HG03095 (cell line): ENCODE measurements around the gene MAPK14.

Experiments used
- ATAC-seq: cut with Tn5 transposase; IDR thresholded peaks from one replicate; pipeline ENCODE4 v1.9.1; 2021; ENCODE audit warnings: moderate library complexity; ENCODE audit not compliant: unreplicated experiment

MAPK14 gene

DNA sequence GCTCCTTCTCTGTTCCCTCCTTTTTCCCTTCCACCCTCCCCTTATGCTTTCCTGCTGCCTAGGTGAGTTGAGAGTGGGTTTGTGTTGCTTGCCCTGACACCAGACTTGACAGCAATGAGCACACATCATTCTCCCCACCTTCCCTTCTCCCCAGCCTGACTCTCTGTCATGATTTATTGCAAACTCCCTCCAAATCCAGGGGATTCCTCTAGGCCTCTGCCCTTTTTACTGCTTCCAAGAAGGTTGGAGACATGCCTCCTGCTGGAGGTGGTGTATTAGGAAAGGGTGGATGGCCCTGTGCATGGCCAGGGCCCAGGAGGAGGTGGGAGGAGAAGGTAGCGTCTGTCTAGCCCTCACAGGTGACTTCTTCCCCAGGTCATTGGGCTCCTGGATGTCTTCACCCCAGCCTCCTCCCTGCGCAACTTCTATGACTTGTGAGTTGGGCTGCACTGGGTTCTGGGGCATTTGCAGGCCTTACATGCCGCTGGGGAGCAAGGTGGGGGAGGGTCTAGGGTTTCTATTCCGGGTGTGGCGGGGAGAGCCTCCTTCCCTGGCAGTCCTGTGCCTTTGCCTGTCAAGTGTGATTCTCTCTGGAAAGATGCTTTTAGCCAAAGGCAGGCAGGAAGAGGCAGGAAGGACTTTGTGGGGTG, 104.8 kb downstream of the MAPK14 start:
- no peak for ATAC-seq

DNA sequence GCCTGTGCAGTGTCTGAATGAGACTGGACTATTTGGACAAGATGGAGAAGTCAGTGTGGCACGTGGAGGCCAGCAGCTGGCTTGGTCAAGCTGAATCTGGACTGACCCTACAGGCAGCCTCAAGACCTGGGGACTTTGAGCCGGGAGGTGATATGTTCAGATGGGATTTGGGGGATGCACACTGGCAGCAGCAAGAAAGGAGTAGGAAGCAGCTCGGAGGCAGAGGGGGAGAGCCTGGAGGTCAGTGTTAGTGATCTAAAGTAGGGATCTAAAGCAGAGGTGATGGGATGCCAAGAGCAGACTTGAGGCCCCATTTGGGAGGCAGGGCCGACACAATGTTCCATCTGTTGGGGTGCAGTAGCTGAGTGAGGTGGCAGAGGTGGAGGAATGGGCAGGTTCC, 105.5 kb downstream of the MAPK14 start:
- ATAC-seq: no peak

DNA sequence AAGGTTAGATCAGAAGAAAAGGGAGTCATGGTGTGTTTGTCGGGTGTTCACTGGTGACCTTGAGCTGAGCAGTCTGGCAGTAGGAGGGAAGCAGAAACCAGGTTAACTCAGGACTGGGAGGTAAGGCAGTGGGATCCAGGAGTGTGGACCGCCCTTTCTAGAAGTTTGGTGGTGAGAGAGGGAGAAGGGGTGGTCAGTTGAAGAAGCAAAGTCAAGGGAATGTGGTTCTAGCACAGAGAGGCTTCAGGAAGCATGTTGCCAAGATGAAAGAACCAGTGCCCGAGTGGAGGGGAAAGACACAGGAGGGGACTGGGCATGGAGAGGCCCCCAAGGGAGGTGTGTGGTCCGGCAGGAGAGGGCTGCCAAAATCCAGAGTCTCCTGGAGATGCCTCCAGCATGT, 106.3 kb downstream of the MAPK14 start:
- ATAC-seq: no peak

DNA sequence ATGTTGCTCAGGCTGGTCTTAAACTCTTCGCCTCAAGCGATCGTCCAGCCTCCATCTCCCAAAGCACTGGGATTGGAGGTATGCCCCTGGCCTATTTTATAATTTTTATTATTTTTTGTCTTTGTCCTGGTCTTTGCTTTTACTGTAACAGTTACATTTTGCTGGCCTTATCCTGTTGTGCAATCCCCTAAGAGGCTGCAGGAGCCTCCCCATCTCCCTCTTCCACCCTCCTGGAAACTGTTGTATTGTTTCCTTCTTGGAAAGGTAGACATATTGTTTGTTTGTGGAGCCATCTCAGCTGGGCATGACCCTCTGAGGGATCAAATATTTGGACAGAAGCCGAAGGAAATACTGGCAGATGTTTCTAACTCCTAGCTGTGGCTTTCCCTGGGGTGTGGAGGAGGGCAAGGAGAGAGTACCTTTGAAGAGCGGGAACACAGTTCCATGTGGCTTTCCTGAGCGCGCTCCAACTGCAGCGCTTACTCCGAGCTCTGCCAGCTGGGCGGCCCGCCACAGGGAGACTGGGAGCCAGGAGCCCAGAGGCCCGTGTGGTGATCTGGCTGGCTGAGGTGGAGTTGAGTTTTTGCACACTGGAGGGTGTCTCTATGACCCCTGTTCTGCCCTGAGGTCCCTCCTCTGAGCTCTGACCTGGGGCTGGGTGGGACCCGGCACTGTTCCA, 107.6 kb downstream of the MAPK14 start:
- no peak for ATAC-seq

DNA sequence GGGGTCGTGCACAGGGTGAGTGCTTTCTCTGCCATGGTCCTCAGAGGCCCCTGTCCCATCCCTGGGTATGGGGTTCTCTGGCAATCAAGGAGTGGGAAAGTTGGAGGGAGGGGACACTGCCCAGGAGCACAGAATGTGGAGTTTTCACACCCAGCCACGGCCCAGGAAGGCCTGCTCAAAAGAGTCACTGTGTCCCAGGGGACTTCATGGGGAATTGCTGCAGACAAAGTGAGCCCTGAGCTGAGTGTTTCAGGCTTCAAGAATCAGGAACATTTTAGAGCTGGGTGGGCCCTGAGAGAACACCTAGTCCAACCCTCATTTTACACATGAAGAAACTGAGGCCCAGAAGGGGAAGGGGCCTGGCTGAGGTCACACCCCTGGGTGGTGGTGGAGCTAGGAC, 108.4 kb downstream of the MAPK14 start:
- no peak for ATAC-seq

DNA sequence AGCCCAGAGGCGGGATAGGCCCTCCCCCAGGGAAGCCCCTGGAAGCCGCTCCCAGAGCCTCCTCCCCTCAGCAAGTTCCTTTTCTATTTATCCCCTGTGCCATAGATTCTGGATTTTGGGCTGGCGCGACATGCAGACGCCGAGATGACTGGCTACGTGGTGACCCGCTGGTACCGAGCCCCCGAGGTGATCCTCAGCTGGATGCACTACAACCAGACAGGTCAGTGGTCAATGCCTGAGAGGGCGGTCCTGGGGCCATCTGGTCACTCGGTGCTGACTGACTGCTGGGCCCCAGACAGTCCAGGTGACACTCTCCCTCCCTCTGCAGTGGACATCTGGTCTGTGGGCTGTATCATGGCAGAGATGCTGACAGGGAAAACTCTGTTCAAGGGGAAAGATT, 108.9 kb downstream of the MAPK14 start:
- ATAC-seq: no peak

DNA sequence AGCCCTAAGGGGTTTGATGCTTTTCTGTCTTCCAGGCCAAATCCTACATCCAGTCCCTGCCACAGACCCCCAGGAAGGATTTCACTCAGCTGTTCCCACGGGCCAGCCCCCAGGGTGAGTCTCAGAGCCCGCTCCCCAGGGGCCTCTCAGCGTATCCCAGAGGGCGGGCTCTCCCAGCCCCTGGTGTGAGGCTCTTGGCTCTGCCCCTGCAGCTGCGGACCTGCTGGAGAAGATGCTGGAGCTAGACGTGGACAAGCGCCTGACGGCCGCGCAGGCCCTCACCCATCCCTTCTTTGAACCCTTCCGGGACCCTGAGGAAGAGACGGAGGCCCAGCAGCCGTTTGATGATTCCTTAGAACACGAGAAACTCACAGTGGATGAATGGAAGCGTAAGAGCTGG, 111.1 kb downstream of the MAPK14 start:
- no peak for ATAC-seq

DNA sequence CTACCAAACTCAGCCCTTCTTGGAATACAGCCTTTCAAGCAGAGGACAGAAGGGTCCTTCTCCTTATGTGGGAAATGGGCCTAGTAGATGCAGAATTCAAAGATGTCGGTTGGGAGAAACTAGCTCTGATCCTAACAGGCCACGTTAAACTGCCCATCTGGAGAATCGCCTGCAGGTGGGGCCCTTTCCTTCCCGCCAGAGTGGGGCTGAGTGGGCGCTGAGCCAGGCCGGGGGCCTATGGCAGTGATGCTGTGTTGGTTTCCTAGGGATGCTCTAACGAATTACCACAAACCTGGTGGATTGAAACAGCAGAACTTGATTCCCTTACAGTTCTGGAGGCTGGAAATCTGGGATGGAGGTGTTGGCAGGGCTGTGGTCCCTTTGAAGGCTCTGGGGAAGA, 111.8 kb downstream of the MAPK14 start:
- ATAC-seq: no peak

DNA sequence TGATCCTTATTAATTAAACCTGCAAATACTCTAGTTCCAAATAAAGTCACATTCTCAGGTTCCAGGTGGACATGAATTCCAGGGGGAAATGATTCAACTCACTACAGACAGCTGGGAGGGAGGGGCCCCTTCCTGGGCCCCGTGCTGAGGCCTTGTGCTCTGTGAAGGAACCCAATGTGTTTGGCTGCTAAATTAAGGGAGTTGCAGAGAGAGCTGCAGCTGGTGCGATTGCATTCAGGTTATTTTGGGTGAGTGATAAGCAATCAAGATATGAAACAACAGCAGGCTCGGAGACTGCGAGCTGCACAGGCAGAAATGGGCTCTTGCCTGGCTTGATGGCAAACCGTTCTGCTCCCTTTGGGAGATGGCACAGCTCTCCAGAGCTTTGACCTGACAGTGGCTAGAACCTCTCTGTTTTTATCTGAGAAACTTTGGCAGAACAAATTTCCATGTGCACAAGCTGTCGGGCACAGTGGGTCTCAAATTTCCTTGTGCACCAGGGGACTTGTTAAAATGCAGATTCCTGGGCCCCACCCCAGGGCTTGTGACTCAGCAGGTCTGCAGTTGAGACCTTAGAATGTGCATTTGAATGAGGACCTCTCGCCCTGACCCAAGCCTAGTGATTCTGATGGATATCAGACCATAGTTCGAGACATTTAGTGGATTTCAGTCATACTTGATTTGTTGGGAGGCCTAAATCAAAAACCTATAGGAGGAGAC, 112.5 kb downstream of the MAPK14 start:
- ATAC-seq: no peak

DNA sequence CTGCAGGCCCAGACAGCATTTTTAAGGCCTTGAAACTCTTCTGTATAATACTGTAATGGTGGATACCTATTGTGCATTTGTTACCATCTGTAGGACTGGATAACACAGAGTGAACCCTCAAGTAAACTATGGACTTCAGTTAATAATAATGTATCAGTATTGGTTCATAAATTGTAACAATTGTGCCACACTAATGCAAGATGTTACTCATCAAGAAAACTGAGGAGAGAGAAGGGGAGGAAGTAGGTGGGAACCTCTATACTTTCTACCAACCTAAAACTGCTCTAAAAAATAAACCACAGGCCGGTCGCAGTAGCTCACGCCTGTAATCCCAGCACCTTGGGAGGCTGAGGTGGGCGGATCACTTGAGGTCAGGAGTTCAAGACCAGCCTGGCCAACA, 113.5 kb downstream of the MAPK14 start:
- no peak for ATAC-seq

DNA sequence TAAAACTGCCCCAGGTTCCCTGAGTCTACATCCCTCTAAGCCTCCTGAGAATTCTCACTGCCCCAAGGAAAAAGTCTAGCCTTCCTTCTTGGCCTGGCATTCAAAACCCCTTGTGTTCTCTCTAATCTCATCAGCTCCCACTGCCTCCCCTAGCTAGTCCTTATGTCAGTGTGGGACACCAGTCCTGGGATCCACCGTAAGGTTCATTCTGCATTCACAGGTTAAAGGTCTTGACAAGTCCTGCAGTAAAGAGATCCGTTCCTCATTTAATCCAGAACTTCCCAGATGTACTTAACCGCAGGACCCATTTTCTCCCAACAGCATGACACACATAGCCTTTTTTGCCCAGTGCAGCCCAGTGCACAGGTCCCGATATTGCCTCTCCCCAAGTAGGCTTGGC, 114.4 kb downstream of the MAPK14 start:
- no peak for ATAC-seq

DNA sequence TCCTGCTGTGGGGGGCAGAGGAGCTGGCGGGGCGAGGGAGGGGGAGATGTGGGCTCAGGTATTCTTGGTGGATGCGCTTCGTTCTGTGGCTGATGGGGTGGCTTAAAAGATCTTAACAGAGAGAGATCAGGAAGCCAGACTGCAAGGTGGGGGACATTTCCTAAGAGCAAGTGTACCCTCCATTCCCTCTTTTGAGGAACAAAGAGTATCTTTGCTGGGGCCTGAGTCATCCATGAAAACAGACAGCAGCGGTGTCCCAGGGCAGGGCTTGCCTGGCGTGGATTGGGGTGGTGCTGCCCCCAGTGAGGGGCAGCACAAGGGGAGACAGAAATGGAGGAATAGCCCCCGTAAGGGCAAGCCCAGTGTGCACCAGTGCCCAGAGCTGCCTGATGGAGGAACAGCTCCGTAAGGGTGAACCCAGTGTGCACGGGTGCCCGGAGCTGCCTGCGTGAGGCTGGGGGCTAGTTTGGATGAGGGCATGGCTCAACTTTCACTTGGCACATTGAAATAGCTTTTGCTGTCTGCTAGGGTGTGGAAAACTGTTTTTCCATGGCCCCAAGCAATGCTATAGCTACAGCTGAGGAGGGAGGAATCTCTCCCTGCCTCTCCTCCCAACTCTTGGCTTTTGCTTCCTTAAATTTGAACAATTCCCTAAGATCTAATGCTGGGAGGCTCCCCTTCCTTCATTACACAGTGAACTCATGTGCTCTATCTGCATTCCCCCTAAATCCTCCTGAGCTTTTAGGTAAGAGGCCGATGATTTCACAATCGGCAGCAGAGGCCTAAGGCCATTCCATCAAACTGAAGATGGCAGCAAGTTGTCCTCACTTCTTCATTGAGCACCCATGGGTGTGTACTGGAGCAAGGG, 115.6 kb downstream of the MAPK14 start:
- no peak for ATAC-seq

DNA sequence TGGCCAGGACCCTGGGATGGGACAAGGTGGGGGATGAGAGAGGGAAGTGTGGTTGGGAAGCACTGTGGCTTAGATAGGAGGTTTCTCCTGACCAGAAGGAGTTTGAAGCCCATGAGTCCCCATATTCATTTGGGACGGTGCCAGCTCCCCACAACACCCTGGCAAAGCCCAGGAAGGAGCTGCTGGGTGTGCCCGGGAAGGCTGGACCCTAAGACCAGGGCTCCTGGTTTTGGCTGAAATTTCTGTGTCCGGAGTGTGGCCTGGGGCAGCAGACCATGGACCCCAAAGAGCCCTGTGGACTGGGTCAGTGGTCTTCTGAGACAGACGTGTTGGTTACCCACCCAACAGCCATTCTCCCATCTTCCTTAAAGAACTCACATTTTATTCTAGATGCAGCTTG, 117.9 kb downstream of the MAPK14 start:
- ATAC-seq: no peak

DNA sequence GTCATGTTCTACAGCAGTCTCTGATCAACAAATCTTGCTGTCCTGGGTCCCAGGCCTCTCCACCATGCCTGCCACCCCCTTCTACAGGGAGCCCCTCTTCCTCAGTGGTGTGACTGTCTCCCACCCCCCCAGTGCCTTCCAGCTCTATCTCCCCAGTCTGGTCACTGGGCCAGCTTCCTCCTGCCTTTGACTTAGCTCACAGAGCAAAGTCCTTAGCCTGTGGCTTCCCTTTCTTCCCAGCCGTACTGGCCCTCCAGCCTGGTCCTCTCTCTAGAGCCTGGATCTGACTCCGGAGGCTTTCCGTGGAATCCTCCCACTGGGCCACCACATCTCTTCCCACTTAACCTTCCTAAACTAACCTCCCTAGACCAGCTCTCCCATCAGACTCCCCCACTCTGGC, 119.7 kb downstream of the MAPK14 start:
- no peak for ATAC-seq

DNA sequence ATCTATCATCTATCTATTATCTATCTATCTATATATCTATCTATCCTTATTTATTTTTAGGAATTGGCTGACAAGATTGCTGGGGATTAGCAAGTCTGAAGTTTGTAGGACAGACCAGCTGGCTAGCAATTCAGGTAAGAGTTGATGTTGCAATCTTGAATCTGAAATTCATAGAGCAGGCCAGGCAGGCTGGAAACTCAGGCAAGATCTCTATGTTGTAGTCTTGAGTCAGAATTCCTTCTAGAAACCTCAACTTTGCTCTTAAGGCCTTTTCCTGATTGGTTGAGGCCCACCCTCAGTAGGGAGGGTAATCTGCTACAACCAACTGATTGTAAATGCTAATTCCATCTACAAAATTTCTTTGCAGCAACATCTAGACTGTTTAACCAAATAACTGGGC, 121.9 kb downstream of the MAPK14 start:
- no peak for ATAC-seq

DNA sequence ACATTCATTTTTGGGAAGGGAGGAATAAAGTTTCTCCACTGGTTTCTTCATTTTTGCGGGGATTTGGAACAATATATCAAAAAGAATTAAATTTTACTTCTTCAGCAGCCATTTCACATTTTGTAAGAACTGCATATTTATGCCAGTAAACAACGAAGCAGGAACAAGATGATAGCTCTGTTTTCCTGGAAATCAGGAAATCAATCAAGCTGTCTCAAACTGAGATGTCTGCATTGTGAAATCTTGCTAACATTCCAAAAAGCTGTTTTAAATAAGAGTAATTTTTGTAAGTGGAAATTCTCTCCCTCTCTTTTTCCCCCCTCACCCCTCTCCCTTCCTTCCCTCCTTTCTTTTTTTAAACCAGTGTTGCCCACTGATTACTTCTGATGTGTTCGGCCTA, 122.7 kb downstream of the MAPK14 start:
- ATAC-seq: no peak

DNA sequence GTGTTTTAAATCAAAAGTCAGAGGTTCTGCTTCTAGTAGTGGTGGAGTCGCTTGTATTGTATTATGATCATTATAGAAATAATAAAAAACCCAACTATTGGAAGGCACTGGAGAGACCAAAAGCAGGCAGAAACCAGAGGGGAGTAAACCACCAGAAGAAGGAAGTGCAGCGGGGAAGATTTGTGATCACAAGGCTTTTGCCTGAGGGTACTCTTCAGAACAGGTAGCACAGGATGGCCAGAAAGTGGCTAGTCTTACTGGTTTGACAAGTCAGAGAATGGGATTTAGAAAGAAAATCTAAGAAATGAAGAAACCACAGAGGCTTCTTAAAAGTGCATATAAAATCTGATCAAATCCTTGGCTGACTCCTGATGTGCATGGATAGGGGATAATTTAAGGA, 126.7 kb downstream of the MAPK14 start:
- no peak for ATAC-seq

DNA sequence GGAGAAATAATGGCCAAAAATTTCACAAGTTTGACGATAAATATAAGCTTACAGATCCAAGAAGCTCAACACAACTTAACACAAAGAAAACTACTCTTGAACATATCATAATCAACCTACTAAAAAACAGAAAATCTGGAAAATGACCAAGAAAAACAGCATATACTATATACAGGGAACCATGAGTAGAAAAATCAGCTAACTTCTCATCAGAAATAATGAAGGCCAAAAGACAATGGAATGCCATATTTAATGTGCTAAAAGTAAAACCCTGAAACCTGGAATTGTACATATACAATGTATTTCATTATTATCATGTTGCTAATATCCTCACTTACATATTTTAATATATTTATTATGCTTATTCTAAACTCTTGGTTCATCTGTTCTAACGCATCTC, 128.1 kb downstream of the MAPK14 start:
- no peak for ATAC-seq

DNA sequence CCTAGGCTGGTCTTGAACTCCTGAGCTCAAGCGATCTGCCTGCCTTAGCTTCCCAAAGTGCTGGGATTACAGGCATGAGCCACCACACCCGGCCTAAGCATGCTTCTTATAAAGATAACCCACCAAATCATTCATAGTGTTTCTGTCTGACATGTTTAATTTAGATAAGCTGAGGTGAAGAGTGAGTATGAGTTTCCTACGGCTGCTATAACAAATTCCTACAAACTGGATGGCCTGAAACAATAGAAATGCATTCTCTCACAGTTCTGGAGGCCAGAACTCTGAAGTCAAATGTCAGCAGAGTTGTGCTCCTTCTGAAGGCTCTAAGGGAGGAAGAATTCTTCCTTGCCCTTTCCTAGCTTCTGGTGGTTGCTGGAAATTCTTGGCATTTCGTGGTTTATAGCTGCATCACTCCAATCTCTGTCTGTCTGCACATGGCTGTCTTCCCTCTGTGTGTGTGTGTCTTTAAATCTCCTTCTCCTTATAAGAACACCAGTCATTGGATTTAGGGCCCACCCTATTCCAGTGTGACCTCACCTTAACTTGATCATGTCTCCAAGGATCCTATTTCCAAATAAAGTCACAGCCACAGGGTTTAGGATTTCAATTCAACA, 132.6 kb downstream of the MAPK14 start:
- no peak for ATAC-seq
